Tibial nerve (tissue), 4 donors: ENCODE data around the gene RPP30.

Experiments
- CTCF ChIP-seq, 5 experiments: fragments of 200-600 bp in 3 of 5; fragments of 450-650 bp in 2 of 5; sonication (generic) in 3 of 5; IDR thresholded peaks; one replicate each; pipeline ENCODE4 v1.5.1; 2016 to 2019; ENCODE audit warnings: antibody characterized with exemption in 5 of 5, mild to moderate bottlenecking in 3 of 5, moderate library complexity in 2 of 5
- EP300 ChIP-seq, 2 donors: sonication (generic); formaldehyde crosslinking; IDR thresholded peaks; one replicate each; pipeline ENCODE4 v1.6.1; 2017; ENCODE audit warnings: antibody characterized with exemption in 2 of 2, mild to moderate bottlenecking in 1 of 2
- POLR2A ChIP-seq, 2 donors: fragments of 450-650 bp; IDR thresholded peaks; one replicate each; pipeline ENCODE4 v1.6.1; 2017; ENCODE audit warnings: antibody characterized with exemption in 2 of 2, mild to moderate bottlenecking in 2 of 2, moderate library complexity in 2 of 2

- TF ChIP-seq CTCF (IDR thresholded peaks at IDR 0.05) (no peak), POLR2A (IDR thresholded peaks at IDR 0.05) (no peak), EP300 (IDR thresholded peaks at IDR 0.05) (no peak)
Observed at GRCh38 chr10:90937645-90938258, 66.0 kb downstream of the RPP30 start.
